Fibroblast of skin of back (primary cell): Measurements from ENCODE around the gene RPH3AL.
"Not testable (repeated sequence)": the region's sequence is repeated elsewhere in the genome, so short reads cannot be mapped to it uniquely, and the experiment has no call there.

Experiments used
- DNase-seq: peaks from one replicate; pipeline ENCODE4 v3.0.0-alpha.2; 2013

RPH3AL gene

DNA sequence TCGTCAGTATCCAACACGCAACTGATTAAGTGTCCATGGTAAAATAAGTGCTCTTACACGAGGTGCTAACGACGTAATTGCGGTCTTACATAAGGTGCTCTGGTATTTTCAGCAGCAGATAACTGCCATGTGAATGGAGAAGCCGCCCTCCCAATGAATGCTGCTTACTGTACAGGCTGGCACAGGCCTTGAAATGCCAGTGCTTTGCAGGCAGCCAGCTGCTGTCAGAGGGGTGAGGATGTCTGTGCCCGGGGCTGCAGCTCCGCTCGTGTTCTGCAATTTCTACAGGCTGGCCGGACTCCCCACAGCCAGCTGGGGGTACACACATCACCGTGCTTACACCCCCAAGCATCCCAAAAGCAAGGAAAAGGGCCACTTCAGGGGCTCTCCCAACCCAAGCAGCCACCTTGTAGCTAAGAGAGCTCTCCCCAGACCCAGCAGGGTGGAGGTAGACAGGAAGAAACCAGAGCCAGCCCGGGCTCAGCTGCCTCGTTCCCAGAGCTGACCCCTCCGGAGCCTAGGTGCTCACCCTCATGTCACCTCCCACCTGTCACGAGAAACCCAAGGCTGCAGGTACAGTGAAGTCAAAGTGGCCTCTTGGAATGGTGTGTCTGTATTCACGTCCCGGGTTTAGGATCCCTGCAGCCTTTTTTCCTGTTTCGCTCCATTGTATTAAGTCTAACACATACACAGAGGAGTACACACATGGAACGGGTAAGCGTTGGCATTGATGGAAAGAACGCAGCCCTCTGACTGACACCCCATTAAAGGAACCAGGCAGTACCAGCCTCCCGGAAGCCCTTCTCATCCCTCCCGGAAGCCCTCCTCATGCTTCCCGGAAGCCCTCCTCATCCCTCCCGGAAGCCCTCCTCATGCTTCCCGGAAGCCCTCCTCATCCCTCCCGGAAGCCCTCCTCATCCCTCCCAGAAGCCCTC, 27.2 kb upstream of the RPH3AL start:
- DNase-seq, result no peak

GRCh38 chr17:378068-378467, 25.5 kb upstream of the RPH3AL start:
- no peak for DNase-seq

GRCh38 chr17:376936-377863, 24.6 kb upstream of the RPH3AL start:
- peak; percentile 30 for DNase-seq

DNA sequence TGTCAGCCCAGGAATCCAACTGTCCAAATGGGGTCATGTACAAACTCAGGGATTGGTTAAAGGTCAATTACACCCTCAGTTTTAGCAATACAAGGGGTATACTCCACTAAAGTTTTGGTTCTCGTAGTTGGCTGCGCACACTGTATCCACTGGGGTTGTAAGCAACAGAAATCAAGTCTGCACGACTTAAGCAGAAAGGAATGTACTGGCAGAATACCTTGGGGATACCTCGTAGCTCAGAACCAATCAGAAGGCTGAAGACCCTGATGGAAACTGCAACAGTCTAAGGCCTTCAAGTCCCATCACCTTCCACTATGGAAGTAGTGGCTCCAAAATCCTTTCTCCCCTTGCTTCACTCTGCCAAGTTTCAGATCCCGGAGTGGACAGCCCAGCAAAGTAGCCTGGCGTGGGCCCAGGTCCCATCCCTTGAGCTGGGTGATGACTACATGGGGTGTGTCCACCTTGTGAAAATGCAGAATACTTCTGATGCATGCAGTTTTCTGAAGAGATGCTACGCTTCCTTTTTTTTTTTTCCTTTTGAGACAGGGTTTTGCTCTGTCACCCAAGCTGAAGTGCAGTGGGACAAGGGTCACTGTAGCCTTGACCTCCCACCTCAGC, 21.1 kb upstream of the RPH3AL start:
- DNase-seq, result no peak

GRCh38 chr17:372157-373152, 19.8 kb upstream of the RPH3AL start:
- no peak for DNase-seq

DNA sequence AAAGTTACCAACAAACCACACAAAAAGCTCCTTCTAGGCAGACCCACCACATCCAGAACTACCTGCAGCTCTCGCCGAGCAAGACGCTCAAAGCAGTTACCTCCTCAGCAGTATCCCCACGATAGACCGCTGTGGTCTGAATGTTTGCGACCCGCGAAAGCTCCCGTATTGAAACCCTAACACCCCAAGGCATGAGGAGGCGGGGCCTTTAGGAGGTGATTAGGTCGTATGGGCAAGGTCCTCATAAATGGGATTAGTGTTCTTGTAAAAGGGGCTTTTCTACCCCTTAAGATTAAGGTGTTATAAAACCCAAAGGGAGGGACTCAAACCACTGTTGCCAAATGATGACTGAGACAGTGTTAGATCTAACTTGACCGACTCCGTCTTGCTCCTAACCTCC, 19.0 kb upstream of the RPH3AL start:
- no peak for DNase-seq

DNA sequence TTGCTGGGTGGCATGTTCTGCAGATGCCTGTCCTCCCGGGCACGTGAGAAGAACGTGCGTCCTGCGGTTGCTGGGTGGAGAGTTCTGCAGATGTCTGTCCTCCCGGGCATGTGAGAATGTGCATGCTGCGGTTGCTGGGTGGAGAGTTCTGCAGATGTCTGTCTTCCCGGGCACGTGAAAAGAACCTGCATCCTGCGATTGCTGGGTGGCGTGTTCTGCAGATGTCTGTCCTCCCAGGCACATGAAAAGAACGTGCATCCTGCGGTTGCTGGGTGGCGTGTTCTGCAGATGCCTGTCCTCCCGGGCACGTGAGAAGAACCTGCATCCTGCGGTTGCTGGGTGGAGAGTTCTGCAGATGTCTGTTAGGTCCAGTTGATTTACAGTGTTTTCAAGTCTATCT, 15.0 kb upstream of the RPH3AL start:
- not testable (repeated sequence) for DNase-seq

GRCh38 chr17:366657-367615, 14.3 kb upstream of the RPH3AL start:
- DNase-seq, result not testable (repeated sequence)

- DNase-seq, result no peak
Observed at GRCh38 chr17:364766-365165, 12.2 kb upstream of the RPH3AL start.

DNA sequence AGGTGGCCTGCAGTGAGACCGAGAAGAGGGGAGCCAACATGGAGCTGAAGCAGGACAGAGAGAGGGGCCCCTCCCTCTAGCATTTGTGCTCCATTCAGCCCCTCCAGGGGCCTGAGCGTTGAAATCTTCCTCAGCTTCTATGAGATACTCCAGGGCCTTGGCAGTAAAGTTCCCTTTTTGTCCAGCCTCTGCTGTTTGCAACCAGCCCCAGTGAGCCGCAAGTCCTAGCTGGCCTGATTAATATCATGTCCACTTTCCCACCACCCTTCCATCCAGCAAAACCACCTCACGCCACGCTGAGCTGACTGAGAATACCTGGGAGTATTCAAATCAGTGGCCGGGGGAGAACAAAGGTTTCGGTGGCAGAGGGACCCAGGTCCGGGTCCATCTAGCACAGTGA, 11.7 kb upstream of the RPH3AL start:
- DNase-seq, result no peak

DNA sequence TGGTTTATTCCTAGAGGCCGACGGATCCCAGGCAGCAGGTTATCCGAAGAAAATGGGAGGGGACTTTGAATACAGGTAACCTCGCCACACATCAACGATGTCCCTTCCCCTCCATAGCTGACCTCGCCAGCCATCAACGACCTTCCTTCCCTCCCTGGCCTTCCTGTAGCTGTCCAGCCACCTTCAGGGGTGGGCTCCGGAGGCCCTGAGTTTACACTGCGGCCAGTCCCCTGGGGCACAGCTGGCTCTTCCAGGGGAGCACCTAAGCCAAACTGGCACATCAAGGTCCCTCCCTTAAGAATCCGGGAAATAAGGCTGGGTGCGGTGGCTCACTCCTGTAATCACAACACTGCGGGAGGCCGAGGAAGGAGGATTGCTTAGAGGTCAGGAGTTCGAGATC, 10.1 kb upstream of the RPH3AL start:
- DNase-seq, result no peak

- DNase-seq, result no peak
Observed at GRCh38 chr17:360092-360750, 7.6 kb upstream of the RPH3AL start.

GRCh38 chr17:358491-359151, 6.0 kb upstream of the RPH3AL start:
- DNase-seq, result no peak

DNA sequence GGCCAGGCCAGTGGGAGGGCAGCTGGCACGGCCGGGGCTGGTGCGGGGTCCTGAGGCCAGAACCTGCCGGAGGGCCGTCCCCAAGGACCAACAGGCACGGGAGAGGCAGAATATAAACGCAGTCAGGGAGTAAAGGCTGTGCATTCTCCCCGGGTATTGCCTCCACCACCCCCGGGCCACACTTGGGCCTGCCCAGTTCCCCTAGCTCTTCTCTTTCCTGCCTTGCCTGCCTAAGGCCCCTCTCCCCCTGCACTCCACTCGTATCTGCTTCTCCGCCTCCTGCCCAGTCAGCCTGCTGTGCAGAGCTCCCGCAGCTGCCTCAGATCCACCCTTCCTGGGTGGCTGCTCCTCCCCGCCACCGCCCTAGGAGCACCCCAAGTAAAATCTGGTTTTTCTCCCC, 5.0 kb upstream of the RPH3AL start:
- DNase-seq, result no peak

DNA sequence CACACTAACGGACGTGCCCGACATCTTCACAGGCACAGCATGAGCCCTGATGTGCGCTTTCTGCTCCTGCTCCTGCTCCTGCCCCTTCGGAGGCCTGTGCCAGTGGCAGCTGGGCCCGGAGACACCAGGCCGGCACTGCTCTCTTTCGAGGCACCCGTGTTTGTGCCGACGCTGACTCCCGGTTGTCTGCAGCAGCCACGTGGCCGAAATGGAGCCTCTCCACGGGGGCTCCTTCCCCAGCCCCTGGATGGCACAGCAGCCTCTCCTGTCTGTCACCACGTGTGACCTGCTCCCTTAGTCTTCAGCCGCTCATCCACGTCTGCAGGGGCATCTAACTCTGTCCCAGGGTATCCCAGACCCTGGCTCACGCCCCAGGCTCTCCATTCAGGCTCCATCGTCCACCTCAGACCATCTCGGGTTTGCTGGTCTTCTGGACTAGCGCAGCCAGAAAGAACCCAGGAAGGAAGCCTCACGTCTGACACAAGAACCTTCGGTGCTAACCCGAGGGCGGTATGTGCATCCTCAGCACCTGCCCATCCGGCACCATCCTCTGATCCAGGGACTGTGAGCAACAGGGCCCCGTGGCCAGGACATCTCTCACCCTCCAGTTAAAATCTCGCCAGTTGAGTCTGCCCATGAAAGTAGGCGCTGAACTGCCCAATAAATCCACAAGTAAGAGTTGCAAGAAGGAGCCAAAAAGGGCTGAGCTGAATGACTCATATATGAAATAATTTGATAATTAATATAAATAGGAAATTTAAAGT, 4.2 kb upstream of the RPH3AL start:
- no peak for DNase-seq

GRCh38 chr17:354651-355556, 2.3 kb upstream of the RPH3AL start:
- no peak for DNase-seq

DNA sequence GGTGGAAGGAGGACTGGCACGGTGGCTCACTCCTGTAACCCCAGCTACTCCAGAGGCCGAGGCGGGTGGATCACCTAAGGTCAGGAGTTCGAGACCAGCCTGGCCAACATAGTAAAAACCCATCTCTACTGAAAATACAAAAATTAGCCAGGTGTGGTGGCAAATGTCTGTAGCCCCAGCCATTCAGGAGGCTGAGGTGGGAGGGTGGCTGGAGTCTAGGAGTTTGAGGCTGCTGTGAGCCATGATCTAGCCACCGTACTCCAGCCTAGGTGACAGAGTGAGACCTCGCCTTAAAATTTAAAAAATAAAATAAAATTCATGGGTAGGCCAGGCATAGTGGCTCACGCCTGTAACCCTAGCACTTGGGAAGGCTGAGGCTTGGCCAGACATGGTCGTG, 1.2 kb upstream of the RPH3AL start:
- DNase-seq, result no peak
